HUES64 (cell line): ENCODE results near the gene CIDEB.

Source experiments
- H3K27ac ChIP-seq: 2 replicates; pipeline ENCODE4 v1.7.0; 2013; ENCODE audit warnings: low read depth, low read length, inconsistent platforms
- H3K27me3 ChIP-seq: 2 replicates; pipeline ENCODE4 v1.6.1; 2013; ENCODE audit warnings: mild to moderate bottlenecking, low read length; ENCODE audit not compliant: insufficient read depth
- H3K36me3 ChIP-seq: 2 replicates; pipeline ENCODE4 v1.6.1; 2013; ENCODE audit warnings: mild to moderate bottlenecking, low read length; ENCODE audit not compliant: insufficient read depth
- H3K4me1 ChIP-seq: 2 replicates; pipeline ENCODE4 v1.6.1; 2013; ENCODE audit warnings: mild to moderate bottlenecking, low read length, moderate library complexity; ENCODE audit not compliant: insufficient read depth
- H3K4me3 ChIP-seq: 2 replicates; pipeline ENCODE4 v1.5.1; 2013; ENCODE audit warnings: mild to moderate bottlenecking, low read length, moderate library complexity
- H3K9ac ChIP-seq: 2 replicates; pipeline ENCODE4 v1.6.1; 2013; ENCODE audit warnings: mild to moderate bottlenecking, low read depth, low read length
- H3K9me3 ChIP-seq: 2 replicates; pipeline ENCODE4 v1.6.1; 2013; ENCODE audit warnings: low read depth, low read length; ENCODE audit not compliant: insufficient read depth
- WGBS: fragments of 150-250, 120-280 bp; methylation state at CpG from one replicate; pipeline ENCODE4 v1.1.7; 2013; ENCODE audit warnings: missing lambda C conversion rate; 5-methylcytosine and 5-hydroxymethylcytosine counted together

Gene CIDEB

GRCh38 chr14:24317141-24317928 lies 9.6 kb upstream of the CIDEB start:
- Histone ChIP-seq H3K9ac (no peak overlapping the region), H3K4me3 (no peak overlapping the region), H3K27ac (no peak overlapping the region), H3K27me3 (peaks cover 35% of the 10 kb centered on the region), H3K9me3 (no peaks in the 10 kb centered on the region), H3K36me3 (0 out of 2 replicates have a peak, but pooled peaks cover under 1% of the 10 kb centered on the region), H3K4me1 (no peaks in the 10 kb centered on the region)
- 86% methylated on average over 3 of the region's 3 CpGs for WGBS

- 94% methylated on average over 18 of the region's 18 CpGs for WGBS
- H3K9ac ChIP-seq = no peak overlapping the region
Measured at GRCh38 chr14:24316597-24316950, 8.8 kb upstream of the CIDEB start.

GRCh38 chr14:24315807-24316596 lies 8.2 kb upstream of the CIDEB start:
- peaks cover 9% of the 10 kb centered on the region; the same call in 1 of the 2 replicates for H3K36me3 ChIP-seq
- 95% methylated on average over 70 of the region's 70 CpGs for WGBS
- H3K27me3 ChIP-seq = peaks cover 35% of the 10 kb centered on the region
- H3K27ac ChIP-seq = no peak overlapping the region
- no peak overlapping the region for H3K9ac ChIP-seq
- H3K9me3 ChIP-seq = no peaks in the 10 kb centered on the region
- H3K4me3 ChIP-seq = no peak overlapping the region
- no peaks in the 10 kb centered on the region for H3K4me1 ChIP-seq

More at GRCh38 chr14:24316597-24316950, 8.8 kb upstream of the CIDEB start:
- peaks cover 8% of the 10 kb centered on the region; the same call in 1 of the 2 replicates for H3K36me3 ChIP-seq
- no peaks in the 10 kb centered on the region for H3K4me1 ChIP-seq
- no peaks in the 10 kb centered on the region for H3K9me3 ChIP-seq
- H3K27ac ChIP-seq = no peak overlapping the region
- peaks cover 35% of the 10 kb centered on the region for H3K27me3 ChIP-seq
- H3K4me3 ChIP-seq = no peak overlapping the region

DNA sequence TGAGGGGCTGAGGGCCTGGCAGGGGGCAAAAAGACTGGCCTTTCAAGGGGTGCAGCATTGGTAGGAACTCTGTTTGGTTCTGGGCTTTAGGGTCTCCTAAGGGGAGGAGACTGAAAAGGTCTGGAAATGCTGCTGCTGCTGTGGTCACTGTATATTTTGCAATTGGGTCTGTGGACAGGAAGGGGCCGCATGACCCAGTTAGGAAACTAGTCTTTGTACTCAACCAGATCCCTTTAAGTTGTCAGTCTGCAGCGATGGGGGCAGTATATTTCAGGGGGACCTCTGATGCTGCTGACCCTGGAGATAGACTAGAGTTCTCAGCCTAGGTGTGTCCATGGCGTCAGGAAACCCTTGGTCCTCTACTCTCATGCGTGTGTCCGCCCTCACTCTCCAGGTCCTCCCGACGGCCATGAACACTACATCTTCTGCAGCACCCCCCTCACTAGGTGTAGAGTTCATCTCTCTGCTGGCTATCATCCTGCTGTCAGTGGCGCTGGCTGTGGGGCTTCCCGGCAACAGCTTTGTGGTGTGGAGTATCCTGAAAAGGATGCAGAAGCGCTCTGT lies 7.5 kb upstream of the CIDEB start:
- H3K27me3 ChIP-seq = peaks cover 30% of the 10 kb centered on the region
- H3K9me3 ChIP-seq = no peaks in the 10 kb centered on the region
- no peak overlapping the region for H3K4me3 ChIP-seq
- 91% methylated on average over 10 of the region's 10 CpGs for WGBS
- no peak overlapping the region for H3K27ac ChIP-seq
- peaks cover 11% of the 10 kb centered on the region for H3K36me3 ChIP-seq
- no peak overlapping the region for H3K9ac ChIP-seq
- no peaks in the 10 kb centered on the region for H3K4me1 ChIP-seq

DNA sequence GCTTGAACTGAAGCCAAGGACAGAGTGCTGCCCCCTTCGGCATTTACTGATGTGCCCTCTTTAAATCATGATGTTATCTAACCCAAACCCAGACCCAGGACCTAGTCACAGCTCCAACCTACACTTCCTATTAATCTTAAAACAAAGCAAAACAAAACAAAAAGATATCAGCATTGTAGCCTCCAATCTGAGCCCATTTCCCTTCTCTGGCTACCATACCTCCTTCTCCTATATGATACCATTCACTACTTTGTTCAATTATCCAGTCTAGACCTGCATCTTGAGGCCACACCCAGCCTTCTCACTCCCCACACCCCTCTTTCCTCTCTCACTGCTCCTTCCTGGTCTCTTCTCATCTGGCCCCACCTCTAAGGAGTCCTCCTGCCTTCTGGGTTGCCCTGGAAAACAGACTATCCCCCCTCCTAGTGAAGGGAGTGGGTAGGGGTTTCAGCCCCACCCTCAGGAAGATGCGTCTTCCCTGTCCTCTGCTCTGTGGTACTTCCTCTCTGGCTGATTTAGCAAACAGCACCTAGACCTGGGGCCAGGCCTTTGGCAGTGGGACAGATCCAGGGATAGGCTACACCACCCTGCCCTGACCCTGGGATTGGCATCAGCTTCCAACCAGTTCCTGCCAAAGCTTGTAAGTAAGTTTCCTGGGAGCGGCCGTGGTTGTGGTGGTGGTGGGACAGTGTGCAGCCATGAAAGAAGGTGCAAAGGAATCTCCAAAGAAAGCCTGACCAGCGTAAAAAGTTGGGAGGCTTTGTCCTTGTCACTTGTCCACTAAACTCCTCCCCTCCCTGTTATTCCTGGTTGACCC lies 6.8 kb upstream of the CIDEB start:
- WGBS = 93% methylated on average over 5 of the region's 5 CpGs
- H3K27ac ChIP-seq = no peak overlapping the region

DNA sequence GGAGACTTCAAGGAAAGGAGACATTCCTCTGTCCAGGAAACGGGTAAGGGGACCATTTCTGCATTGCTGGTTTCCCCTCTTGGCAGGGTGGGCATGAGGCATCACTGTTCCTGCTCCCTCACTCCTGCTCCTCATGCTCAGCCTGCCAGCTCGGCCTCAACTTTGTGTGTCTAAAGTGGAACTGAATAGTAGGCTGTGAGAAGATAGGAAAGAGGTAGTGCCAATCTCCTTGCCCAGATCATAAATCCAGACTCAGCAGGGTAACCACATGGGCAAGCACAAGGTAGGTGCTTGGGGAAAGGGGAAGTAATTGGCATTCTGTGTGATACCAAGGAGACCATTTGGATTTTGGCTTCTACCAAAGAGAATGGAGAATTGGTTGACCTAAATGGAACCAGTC lies 6.1 kb upstream of the CIDEB start:
- 91% methylated on average over 2 of the region's 2 CpGs for WGBS
- H3K27me3 ChIP-seq = peaks cover 16% of the 10 kb centered on the region
- H3K4me3 ChIP-seq = no peak overlapping the region
- no peaks in the 10 kb centered on the region for H3K9me3 ChIP-seq
- peaks cover 17% of the 10 kb centered on the region for H3K36me3 ChIP-seq
- H3K4me1 ChIP-seq = no peaks in the 10 kb centered on the region
- no peak overlapping the region for H3K27ac ChIP-seq
- H3K9ac ChIP-seq = no peak overlapping the region

More for the DNA sequence above, 6.8 kb upstream of the CIDEB start:
- Histone ChIP-seq H3K36me3 (peaks cover 17% of the 10 kb centered on the region), H3K27me3 (peaks cover 22% of the 10 kb centered on the region), H3K4me1 (no peaks in the 10 kb centered on the region), H3K9ac (no peak overlapping the region), H3K4me3 (no peak overlapping the region), H3K9me3 (no peaks in the 10 kb centered on the region)

DNA sequence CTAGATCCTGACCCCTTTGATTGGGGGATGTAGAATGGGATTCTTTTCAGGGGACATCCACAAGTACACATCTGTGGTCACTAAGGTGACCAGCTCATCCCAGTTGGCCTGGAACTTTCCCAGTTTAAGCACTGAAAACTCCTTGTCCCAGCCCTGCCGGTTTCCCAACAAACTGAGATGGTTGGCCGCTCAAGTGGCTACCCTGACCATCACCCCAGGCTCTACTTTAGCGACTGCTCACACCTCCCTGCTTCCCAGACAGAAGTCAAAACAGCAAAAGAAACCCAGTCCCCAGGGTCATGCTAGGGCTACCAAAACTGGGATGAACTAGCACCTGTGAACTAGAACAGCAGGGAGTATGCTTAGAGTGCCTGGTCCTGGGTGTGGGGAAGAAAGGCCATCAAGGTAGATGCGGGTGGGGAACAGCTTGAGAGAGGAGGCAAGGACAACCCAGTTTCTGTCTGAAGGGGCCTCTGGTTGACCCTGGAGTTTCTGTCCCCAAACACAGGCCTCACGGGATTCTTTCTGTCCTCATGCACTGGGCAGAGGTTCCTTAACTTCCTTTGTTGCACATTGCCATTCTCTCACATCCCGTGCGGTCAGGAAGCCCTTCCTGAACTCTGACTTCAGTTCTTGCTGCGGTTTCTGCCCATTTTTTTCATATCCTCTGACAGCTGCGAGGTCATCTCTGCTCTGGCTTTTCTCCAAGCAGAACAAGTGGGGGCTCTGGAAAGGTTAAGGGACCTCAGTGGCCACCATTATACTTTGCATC lies 5.1 kb upstream of the CIDEB start:
- H3K9ac ChIP-seq = no peak overlapping the region
- H3K27ac ChIP-seq = no peak overlapping the region
- peaks cover 7% of the 10 kb centered on the region; the same call in 1 of the 2 replicates for H3K27me3 ChIP-seq
- H3K36me3 ChIP-seq = peaks cover 17% of the 10 kb centered on the region
- H3K9me3 ChIP-seq = no peaks in the 10 kb centered on the region
- H3K4me3 ChIP-seq = no peak overlapping the region
- H3K4me1 ChIP-seq = no peaks in the 10 kb centered on the region
- WGBS = 92% methylated on average over 9 of the region's 9 CpGs

- Histone ChIP-seq H3K9me3 (no peaks in the 10 kb centered on the region), H3K36me3 (peaks cover 19% of the 10 kb centered on the region), H3K4me1 (no peaks in the 10 kb centered on the region), H3K27me3 (no peaks in the 10 kb centered on the region), H3K9ac (no peak overlapping the region), H3K4me3 (no peak overlapping the region), H3K27ac (no peak overlapping the region)
- 94% methylated on average over 1 of the region's 1 CpG for WGBS
Measured at GRCh38 chr14:24311837-24312615, 4.2 kb upstream of the CIDEB start.

GRCh38 chr14:24310646-24311604 lies 3.1 kb upstream of the CIDEB start, which contains the start of gene LTB4R:
TSS of gene LTB4R (plus strand) at chr14:24311502. CDS start at chr14:24315652, 4,150 bp downstream.
- no peaks in the 10 kb centered on the region for H3K4me1 ChIP-seq
- no peak within 1 kb of the TSS for H3K9ac ChIP-seq
- no peaks in the 10 kb centered on the region for H3K27me3 ChIP-seq
- no peak within 1 kb of the TSS for H3K27ac ChIP-seq
- H3K36me3 ChIP-seq = peaks cover 30% of the 10 kb centered on the region
- no peak within 1 kb of the TSS for H3K4me3 ChIP-seq
- H3K9me3 ChIP-seq = no peaks in the 10 kb centered on the region
- WGBS = 96% methylated on average over 99 of the region's 99 CpGs
